Rectal smooth muscle tissue (tissue), 1 donor: ENCODE data around the gene DDX18.

ENCODE experiments used
- H3K27ac ChIP-seq: one replicate; pipeline ENCODE4 v1.7.0; 2013; ENCODE audit warnings: low read depth, low read length, inconsistent platforms
- H3K27me3 ChIP-seq: one replicate; pipeline ENCODE4 v1.7.0; 2013; ENCODE audit warnings: low read length; ENCODE audit not compliant: control insufficient read depth, insufficient read depth
- H3K36me3 ChIP-seq: one replicate; pipeline ENCODE4 v1.7.0; 2013; ENCODE audit warnings: low read length; ENCODE audit not compliant: control insufficient read depth, insufficient read depth
- H3K4me1 ChIP-seq: one replicate; pipeline ENCODE4 v1.7.0; 2013; ENCODE audit warnings: low read length; ENCODE audit not compliant: control insufficient read depth, insufficient read depth
- H3K4me3 ChIP-seq: one replicate; pipeline ENCODE4 v1.7.0; 2013; ENCODE audit warnings: low read length
- H3K9ac ChIP-seq: one replicate; pipeline ENCODE4 v1.7.0; 2013; ENCODE audit warnings: low read length

Gene DDX18

DNA sequence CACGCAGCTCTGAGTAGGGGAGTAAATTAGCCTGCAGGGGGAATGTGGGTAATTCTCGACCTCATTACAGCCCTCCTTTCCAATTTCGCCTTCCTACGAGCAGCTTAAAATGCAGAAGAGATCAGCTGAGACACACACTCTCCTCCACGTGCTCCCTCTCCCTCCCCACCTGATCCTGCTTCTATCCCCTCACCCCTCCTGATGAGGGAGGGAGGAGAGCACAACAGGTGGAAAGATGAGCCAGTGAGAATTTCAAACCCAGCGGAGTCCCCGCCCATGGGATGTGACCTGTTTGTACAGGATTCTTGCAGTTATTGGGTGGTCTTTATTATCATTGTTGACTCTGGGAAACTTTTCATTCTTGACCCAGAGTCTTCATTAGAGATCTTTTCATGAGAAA, 35.5 kb downstream of the DDX18 start:
- Histone ChIP-seq H3K27ac (no peak overlapping the region), H3K4me1 (no peaks in the 10 kb centered on the region), H3K36me3 (no peaks in the 10 kb centered on the region), H3K27me3 (peaks cover 2% of the 10 kb centered on the region), H3K9ac (no peak overlapping the region), H3K4me3 (no peak overlapping the region)

DNA sequence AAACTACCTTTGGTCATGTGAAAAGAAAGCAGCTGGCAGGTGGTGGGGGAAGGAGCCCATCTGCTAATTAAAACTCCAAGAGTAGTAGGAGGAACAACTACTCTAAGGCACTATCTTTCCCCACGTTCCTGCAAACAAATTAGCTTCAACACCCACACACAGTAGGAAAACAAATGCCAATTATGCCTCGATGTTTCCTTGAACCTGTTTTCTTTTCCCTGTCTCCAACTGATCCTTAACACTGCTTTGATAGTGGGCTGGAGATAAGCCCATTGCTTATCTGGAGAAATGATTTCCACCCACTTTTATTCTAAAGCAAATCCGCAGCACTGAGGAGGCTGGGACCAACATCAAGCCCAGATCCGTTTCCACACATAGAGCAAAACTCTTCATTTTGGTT, 36.0 kb downstream of the DDX18 start:
- Histone ChIP-seq H3K27me3 (peaks cover 2% of the 10 kb centered on the region), H3K27ac (no peak overlapping the region), H3K4me1 (no peaks in the 10 kb centered on the region)

DNA sequence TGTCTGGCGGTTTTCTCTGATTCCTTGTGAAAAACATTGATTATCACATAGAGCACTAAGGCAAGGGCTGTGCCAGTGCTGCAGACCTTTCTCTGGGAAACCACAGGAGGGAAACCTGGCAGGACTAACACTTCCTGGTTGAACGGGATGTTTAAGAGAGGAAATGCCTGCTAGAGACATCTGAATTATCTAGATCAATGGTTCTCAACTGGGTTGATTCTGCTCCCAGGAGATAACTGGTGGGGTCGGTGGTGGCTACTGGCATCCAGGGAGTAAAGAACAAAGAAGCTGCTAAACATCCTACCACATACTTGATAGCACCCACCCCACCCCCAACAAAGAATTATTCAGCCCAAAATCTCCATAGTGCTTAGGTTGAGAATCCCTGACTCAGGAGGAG, 37.5 kb downstream of the DDX18 start:
- Histone ChIP-seq H3K27ac (no peak overlapping the region), H3K4me3 (no peak overlapping the region), H3K9ac (no peak overlapping the region), H3K4me1 (no peaks in the 10 kb centered on the region), H3K27me3 (peaks cover 2% of the 10 kb centered on the region), H3K36me3 (no peaks in the 10 kb centered on the region)

More for the DNA sequence above, 36.0 kb downstream of the DDX18 start:
- no peak overlapping the region for H3K9ac ChIP-seq
- no peak overlapping the region for H3K4me3 ChIP-seq
- H3K36me3 ChIP-seq: no peaks in the 10 kb centered on the region

DNA sequence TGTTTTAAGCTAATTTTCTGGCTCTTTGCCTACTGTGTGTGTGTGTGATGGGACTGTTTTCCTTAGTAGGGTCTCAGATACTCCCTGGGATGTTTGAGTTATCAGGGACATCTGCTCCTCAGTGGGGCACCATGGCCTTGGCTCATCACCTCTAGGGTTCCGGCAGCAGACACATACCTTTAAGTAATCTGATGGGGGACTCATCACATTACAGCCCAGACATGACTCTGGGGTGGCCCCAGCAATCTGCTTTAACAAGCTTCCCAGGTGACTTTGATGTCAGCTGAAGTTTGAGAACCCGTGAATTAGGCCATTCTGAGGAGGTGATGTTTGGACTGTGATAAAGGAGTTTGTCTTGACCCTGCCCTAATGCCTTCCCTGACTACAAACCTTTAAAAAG, 38.8 kb downstream of the DDX18 start:
- Histone ChIP-seq H3K4me3 (no peak overlapping the region), H3K9ac (no peak overlapping the region), H3K27ac (no peak overlapping the region), H3K4me1 (no peaks in the 10 kb centered on the region), H3K27me3 (peaks cover 2% of the 10 kb centered on the region), H3K36me3 (no peaks in the 10 kb centered on the region)

DNA sequence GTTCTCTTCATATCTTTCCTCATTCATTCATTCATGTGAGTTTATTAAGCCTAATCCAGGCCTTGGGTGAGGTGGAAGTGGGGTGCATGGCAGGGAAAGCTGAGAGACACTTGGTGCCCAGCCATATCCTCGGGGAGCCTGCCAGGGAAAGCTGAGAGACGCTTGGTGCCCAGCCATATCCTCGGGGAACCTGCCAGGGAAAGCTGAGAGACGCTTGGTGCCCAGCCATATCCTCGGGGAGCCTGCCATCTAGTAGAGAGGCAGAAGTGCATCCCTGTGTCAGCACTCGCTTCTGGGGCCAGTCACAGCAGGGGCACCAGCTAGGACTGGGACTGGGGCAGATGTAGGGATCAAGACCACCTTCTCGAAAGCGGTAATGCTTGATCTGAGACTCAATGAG, 39.4 kb downstream of the DDX18 start:
- Histone ChIP-seq H3K4me3 (no peak overlapping the region), H3K4me1 (no peaks in the 10 kb centered on the region), H3K27me3 (peaks cover 2% of the 10 kb centered on the region), H3K9ac (no peak overlapping the region), H3K27ac (no peak overlapping the region), H3K36me3 (no peaks in the 10 kb centered on the region)

DNA sequence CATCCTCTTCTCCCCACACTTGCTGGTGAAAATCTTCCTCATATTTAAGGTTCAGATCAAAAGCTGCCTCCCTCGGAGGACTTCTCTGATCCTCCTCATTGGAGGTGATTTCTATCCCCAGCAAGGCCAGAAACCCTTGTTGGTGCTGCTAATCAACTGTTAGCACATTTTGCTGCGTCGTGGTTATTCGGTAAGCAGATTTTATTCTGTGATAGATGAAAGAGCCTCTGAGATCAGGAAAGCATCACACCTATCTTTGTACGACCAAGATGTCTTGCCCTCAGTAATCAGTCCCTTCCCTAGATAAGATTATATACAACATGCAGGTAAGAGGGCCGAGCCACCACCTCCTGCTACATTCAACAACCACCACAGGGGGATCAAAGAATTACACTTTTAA, 40.1 kb downstream of the DDX18 start:
- Histone ChIP-seq H3K4me1 (no peaks in the 10 kb centered on the region), H3K36me3 (no peaks in the 10 kb centered on the region), H3K27me3 (peaks cover 2% of the 10 kb centered on the region), H3K4me3 (no peak overlapping the region), H3K27ac (no peak overlapping the region), H3K9ac (no peak overlapping the region)

DNA sequence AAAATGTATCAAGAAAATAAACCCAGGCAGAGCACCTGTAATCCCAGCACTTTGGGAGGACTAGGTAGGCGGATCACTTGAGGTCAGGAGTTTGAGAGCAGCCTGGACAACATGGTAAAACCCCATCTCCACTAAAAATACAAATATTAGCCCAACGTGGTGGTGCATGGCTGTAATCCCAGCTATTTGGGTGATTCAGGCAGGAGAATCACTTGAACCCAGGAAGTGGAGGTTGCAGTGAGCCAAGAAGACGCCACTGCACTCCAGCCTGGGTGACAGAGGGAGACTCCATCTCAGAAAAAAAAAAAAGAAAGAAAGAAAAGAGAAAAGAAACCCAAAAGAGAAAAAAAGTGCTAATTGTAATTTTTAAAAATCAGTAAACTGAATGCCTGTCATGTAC, 41.4 kb downstream of the DDX18 start:
- H3K4me1 ChIP-seq: no peaks in the 10 kb centered on the region
- H3K4me3 ChIP-seq: no peak overlapping the region
- H3K9ac ChIP-seq: no peak overlapping the region
- H3K27me3 ChIP-seq: no peaks in the 10 kb centered on the region
- no peak overlapping the region for H3K27ac ChIP-seq
- no peaks in the 10 kb centered on the region for H3K36me3 ChIP-seq

DNA sequence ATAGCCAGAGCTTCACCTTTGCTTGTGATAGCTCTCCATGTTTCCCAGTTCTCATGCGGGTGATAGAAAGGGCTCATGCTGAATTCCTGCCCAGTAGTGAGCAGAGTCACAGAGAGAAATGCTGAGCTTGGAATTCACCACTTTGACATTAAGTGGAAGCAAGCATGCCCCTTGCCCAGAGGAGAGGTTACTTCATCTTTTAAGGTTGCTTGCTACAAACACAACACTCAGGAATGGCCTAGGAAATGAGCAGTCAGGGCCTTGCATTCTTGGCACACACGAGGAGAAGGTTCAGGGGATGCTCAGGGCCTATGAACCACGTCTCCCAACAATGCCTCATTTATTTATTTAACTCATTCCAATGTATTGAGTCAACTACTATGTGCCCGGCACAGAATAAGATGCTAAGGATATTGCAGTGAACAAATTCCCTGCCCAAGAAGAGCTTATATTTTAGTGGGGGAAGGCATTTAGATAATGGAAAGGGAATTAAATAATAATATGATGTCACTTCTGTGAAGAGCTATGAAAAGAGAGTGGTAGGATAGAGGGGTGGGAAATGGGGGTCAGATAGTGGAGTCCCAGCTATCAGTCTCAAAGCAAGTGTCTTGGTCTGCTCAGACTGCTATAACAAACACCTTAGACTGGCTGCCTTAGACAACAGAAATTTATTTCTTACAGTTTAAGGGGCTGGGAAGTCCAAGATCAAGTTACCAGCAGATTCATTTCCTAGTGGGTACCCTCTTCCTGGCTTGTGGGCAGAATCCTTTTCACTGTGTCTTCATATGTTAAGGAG, 42.1 kb downstream of the DDX18 start:
- H3K4me1 ChIP-seq: no peaks in the 10 kb centered on the region
- no peaks in the 10 kb centered on the region for H3K27me3 ChIP-seq
- no peak overlapping the region for H3K27ac ChIP-seq
- H3K9ac ChIP-seq: no peak overlapping the region
- no peak overlapping the region for H3K4me3 ChIP-seq
- H3K36me3 ChIP-seq: no peaks in the 10 kb centered on the region

DNA sequence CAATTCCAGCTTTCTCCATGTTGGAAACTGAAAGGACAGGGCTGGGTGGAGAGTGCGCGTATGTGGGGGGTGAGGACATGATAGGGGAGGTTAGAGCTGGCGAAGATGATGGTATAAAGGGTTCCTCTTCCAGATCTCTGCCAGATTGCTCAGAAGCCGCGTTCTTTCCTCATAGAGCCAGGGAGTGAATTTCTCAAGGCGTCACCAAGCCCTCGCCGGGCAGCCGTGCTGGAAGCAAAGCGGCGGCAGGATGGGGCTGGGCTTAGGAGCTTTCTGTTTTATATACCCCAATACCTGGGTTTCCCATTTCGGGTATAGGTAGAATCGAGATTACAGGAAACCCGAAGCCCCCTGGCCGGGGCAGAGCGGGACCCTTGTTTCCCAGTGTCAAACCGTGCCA, 43.8 kb downstream of the DDX18 start:
- Histone ChIP-seq H3K9ac (no peak overlapping the region), H3K36me3 (no peaks in the 10 kb centered on the region), H3K27me3 (no peaks in the 10 kb centered on the region), H3K4me3 (no peak overlapping the region), H3K4me1 (no peaks in the 10 kb centered on the region), H3K27ac (no peak overlapping the region)

DNA sequence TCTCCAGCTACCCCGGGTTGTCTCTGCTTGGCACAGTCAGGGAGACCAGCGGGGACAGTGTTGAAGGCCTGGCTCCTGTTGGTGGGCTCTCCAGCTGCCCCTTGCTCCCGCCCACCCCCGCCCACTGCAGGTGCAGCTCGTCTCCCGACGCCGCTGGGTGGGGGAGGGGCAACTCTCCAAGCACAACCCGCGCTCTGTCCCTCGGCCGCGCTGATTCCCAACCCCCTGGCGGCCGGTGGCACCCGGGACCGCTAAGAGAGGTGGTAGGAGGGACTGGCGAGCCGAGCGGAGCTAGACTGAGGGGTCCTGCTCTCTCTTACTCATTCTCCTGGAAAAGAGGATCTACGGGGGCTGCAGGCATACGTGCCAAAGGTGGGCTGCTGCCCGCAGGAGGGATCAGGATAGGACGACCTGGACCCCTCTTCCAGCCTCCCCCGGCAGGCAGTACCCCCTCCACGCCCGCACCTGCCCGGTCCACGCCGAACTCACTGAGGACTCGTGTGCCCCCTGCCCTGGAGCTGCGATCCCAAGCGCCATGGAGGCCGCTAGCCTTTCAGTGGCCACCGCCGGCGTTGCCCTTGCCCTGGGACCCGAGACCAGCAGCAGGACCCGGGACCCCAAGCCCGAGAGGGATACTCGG, 44.5 kb downstream of the DDX18 start:
- no peak overlapping the region for H3K9ac ChIP-seq
- no peaks in the 10 kb centered on the region for H3K36me3 ChIP-seq
- no peak overlapping the region for H3K4me3 ChIP-seq
- H3K27ac ChIP-seq: no peak overlapping the region
- no peaks in the 10 kb centered on the region for H3K27me3 ChIP-seq
- H3K4me1 ChIP-seq: no peaks in the 10 kb centered on the region

DNA sequence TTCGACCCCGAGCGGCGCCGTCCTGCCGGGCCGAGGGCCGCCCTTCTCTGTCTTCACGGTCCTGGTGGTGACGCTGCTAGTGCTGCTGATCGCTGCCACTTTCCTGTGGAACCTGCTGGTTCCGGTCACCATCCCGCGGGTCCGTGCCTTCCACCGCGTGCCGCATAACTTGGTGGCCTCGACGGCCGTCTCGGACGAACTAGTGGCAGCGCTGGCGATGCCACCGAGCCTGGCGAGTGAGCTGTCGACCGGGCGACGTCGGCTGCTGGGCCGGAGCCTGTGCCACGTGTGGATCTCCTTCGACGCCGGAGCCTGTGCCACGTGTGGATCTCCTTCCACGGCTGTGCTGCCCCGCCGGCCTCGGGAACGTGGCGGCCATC, 45.0 kb downstream of the DDX18 start:
- Histone ChIP-seq H3K36me3 (no peaks in the 10 kb centered on the region), H3K27me3 (no peaks in the 10 kb centered on the region), H3K27ac (no peak overlapping the region), H3K4me1 (no peaks in the 10 kb centered on the region), H3K4me3 (no peak overlapping the region), H3K9ac (no peak overlapping the region)

DNA sequence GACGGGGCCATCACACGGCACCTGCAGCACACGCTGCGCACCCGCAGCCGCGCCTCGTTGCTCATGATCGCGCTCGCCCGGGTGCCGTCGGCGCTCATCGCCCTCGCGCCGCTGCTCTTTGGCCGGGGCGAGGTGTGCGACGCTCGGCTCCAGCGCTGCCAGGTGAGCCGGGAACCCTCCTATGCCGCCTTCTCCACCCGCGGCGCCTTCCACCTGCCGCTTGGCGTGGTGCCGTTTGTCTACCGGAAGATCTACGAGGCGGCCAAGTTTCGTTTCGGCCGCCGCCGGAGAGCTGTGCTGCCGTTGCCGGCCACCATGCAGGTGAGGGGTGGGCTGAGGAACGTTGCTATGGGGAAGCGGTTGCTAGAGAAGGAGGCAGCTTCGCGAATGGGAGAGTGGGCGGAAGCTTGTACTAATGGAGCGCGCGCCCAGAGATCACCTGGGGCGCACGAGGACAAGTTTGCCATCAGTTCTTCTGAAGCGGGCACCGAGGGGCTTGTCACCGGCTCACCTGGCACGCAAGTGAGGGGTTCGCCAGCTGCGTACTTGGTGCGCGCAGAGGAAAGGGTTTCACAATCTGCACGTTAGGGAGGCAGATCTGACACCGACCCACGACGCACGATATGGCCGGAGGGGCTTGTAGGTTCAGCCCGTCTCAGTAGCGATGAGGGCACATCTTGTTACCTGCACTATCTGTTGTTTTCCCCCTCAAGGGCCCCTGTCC, 45.6 kb downstream of the DDX18 start:
- Histone ChIP-seq H3K4me3 (no peak overlapping the region), H3K9ac (no peak overlapping the region), H3K27ac (no peak overlapping the region), H3K27me3 (no peaks in the 10 kb centered on the region), H3K36me3 (no peaks in the 10 kb centered on the region), H3K4me1 (no peaks in the 10 kb centered on the region)
